Mesenchymal stem cell (in vitro differentiated cells and primary cell): ENCODE measurements around the gene C11orf97. TPM values are rescaled to one million over a fixed set of nuclear protein-coding genes. Genes with fewer than 3 reads are reported as not detected.

Source experiments
- DNase-seq: peaks from one replicate; pipeline ENCODE4 v3.0.0-alpha.2; 2013
- H2AFZ ChIP-seq: one replicate; pipeline ENCODE4 v1.6.1; 2013; ENCODE audit warnings: low read depth, mild to moderate bottlenecking, control low read depth, inconsistent platforms, low read length, moderate library complexity
- H2AK5ac ChIP-seq: 2 replicates; pipeline ENCODE4 v1.6.1; 2013; ENCODE audit warnings: low read length, moderate library complexity, mild to moderate bottlenecking, inconsistent platforms; ENCODE audit not compliant: severe bottlenecking
- H2BK120ac ChIP-seq: one replicate; pipeline ENCODE4 v1.6.1; 2013; ENCODE audit warnings: low read depth, mild to moderate bottlenecking, inconsistent platforms, low read length, moderate library complexity
- H2BK12ac ChIP-seq, 2 experiments: one replicate each; pipeline ENCODE4 v1.6.1; 2013; ENCODE audit warnings: inconsistent platforms in 2 of 2, low read length in 2 of 2, mild to moderate bottlenecking in 2 of 2, moderate library complexity in 2 of 2, control low read depth in 1 of 2
- H2BK15ac ChIP-seq: one replicate; pipeline ENCODE4 v1.6.1; 2013; ENCODE audit warnings: mild to moderate bottlenecking, low read depth, inconsistent platforms; ENCODE audit not compliant: poor library complexity, severe bottlenecking
- H2BK5ac ChIP-seq: 2 replicates; pipeline ENCODE4 v1.6.1; 2013; ENCODE audit warnings: low read depth, mild to moderate bottlenecking, low read length, control low read depth, inconsistent platforms; ENCODE audit not compliant: poor library complexity, severe bottlenecking
- H3K14ac ChIP-seq, 2 experiments: one replicate each; pipeline ENCODE4 v1.6.1; 2013; ENCODE audit warnings: inconsistent platforms in 2 of 2, low read length in 2 of 2, control low read depth in 1 of 2, mild to moderate bottlenecking in 1 of 2, moderate library complexity in 1 of 2
- H3K18ac ChIP-seq, 2 experiments: one replicate each; pipeline ENCODE4 v1.6.1; 2013; ENCODE audit warnings: inconsistent platforms in 2 of 2, low read length in 2 of 2, control low read depth in 1 of 2, low read depth in 1 of 2, mild to moderate bottlenecking in 1 of 2
- H3K23ac ChIP-seq, 2 experiments: one replicate each; pipeline ENCODE4 v1.6.1; 2013; ENCODE audit warnings: inconsistent platforms in 2 of 2, low read length in 2 of 2, mild to moderate bottlenecking in 2 of 2, moderate library complexity in 2 of 2, control low read depth in 1 of 2
- H3K27ac ChIP-seq: 2 replicates; pipeline ENCODE4 v1.5.1; 2013; ENCODE audit warnings: mild to moderate bottlenecking, moderate library complexity, low read length, control low read depth, inconsistent platforms; ENCODE audit not compliant: poor library complexity, severe bottlenecking
- H3K27me3 ChIP-seq, 2 experiments: 2 replicates each; pipeline versions ENCODE4 v1.6.1 to v1.7.0; 2013; ENCODE audit warnings: low read length in 2 of 2, mild to moderate bottlenecking in 2 of 2, moderate library complexity in 2 of 2, control low read depth in 1 of 2, inconsistent platforms in 1 of 2; ENCODE audit not compliant: control insufficient read depth in 1 of 2, insufficient read depth in 1 of 2
- H3K36me3 ChIP-seq, 2 experiments: 2 replicates each; pipeline versions ENCODE4 v1.6.1 to v1.7.0; 2013; ENCODE audit warnings: low read length in 2 of 2, control low read depth in 1 of 2, inconsistent platforms in 1 of 2, low read depth in 1 of 2, mild to moderate bottlenecking in 1 of 2; ENCODE audit not compliant: insufficient read depth in 2 of 2, control insufficient read depth in 1 of 2
- H3K4ac ChIP-seq, 2 experiments: one replicate each; pipeline ENCODE4 v1.6.1; 2013; ENCODE audit warnings: inconsistent platforms in 2 of 2, low read length in 2 of 2, mild to moderate bottlenecking in 2 of 2, moderate library complexity in 2 of 2, control low read depth in 1 of 2, low read depth in 1 of 2
- H3K4me1 ChIP-seq: 2 replicates; pipeline ENCODE4 v1.6.1; 2013; ENCODE audit warnings: low read depth, low read length, control low read depth; ENCODE audit not compliant: control insufficient read depth, insufficient read depth
- H3K4me2 ChIP-seq: 2 replicates; pipeline ENCODE4 v1.6.1; 2013; ENCODE audit warnings: low read length, mild to moderate bottlenecking, inconsistent platforms; ENCODE audit not compliant: poor library complexity, severe bottlenecking
- H3K4me3 ChIP-seq, 2 experiments: 2 replicates each; pipeline versions ENCODE4 v1.5.1 to v1.7.0; 2013; ENCODE audit warnings: low read length in 2 of 2, mild to moderate bottlenecking in 2 of 2, control low read depth in 1 of 2, low read depth in 1 of 2; ENCODE audit not compliant: insufficient read depth in 1 of 2
- H3K79me1 ChIP-seq: replicated peaks from 2 replicates; pipeline ENCODE4 v1.6.1; 2013; ENCODE audit warnings: mild to moderate bottlenecking, control low read depth, low read length, inconsistent platforms; ENCODE audit not compliant: poor library complexity, severe bottlenecking
- H3K9ac ChIP-seq: 2 replicates; pipeline ENCODE4 v1.7.0; 2013; ENCODE audit warnings: mild to moderate bottlenecking, low read length, moderate library complexity
- H3K9me3 ChIP-seq: 2 replicates; pipeline ENCODE4 v1.7.0; 2013; ENCODE audit warnings: mild to moderate bottlenecking, low read length; ENCODE audit not compliant: control insufficient read depth
- H4K8ac ChIP-seq: one replicate; pipeline ENCODE4 v1.6.1; 2013; ENCODE audit warnings: inconsistent platforms, mild to moderate bottlenecking, low read length, moderate library complexity
- H4K91ac ChIP-seq: one replicate; pipeline ENCODE4 v1.6.1; 2013; ENCODE audit warnings: mild to moderate bottlenecking, low read length, inconsistent platforms
- WGBS: methylation state at CpG from one replicate; pipeline ENCODE4 v1.1.7; 2013; ENCODE audit warnings: mixed read lengths; 5-methylcytosine and 5-hydroxymethylcytosine counted together
- polyA plus RNA-seq, 2 experiments: library from polyadenylated mRNA; stranded (reverse); fragments of 200-250 nt; gene quantifications; one replicate each; pipeline ENCODE4 v1.2.3, GENCODE V29; 2013

C11orf97 gene, protein sequence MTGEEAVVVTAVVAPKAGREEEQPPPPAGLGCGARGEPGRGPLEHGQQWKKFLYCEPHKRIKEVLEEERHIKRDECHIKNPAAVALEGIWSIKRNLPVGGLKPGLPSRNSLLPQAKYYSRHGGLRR
- polyA plus RNA-seq (2013, experiment 1 of 2) = not detected
- not detected for polyA plus RNA-seq (2013, experiment 2 of 2)

DNA sequence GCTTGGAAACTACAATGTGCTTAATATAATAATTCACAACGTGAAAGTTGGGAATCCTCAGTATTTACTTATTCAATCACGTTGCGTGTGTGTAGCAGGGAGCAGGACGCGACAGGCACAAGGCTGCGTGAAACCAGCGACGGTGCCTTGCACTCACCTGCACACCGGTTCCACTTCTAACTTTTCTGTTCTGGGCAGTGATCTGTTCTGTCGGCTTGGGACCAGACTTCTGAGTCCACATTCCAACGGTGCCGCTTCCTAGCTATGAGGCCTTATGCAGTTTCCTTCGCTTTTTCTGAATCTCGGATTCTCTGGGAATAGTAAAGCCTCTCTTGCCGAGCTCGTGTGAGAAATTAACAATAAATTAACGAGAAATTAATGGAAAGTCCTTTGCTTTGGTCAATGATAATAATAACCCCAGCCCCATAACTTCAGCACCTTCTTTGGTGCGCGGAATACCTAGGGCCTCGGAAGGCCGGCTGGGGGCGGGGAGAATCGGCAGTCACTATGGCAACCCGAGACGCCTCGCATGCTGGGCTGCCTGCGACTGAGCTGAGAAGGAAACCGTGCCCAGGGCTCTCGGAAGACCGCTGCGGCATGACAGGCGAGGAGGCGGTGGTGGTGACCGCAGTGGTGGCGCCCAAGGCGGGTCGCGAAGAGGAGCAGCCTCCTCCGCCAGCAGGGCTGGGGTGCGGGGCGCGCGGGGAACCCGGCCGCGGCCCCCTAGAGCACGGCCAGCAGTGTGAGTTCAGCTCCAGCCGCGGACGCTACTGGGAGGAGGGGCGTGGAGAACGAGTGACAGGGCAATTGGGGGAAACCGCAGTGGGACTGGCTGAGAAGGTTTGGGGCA, at the start of gene C11orf97:
Gene C11orf97 (plus strand): TSS at position 530 of the 850 bp plus-strand sequence. CDS start 68 bp downstream, at position 598.
- WGBS = 16% methylated on average over 49 of the region's 53 CpGs
- peaks cover 11% of the 10 kb centered on the region for H3K4me1 ChIP-seq

DNA sequence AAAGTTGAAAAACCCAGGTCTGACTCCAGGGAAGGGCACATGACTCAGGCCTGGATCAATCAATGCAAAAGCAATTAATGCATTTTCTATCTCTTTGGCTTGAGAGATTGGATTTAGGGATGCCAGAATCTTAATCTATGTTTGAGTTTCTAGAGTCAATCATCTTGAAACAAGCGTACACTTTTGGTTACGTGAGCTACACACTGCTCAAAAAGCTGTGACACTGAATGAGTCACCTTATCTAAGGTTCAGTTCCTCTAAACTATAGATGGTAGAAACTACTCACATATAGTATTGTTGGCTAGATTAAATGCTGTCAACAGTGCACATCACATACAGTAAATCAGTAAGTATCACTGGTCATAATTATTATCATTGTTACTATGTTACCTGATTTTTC, 42.8 kb upstream of the C11orf97 start:
- H2AFZ ChIP-seq = no peak overlapping the region
- H3K27ac ChIP-seq = no peak overlapping the region
- no peak for DNase-seq
- H3K4ac ChIP-seq = no peak overlapping the region
- H3K79me1 ChIP-seq = peaks cover 1% of the 10 kb centered on the region
- no peaks in the 10 kb centered on the region for H3K27me3 ChIP-seq
- H3K14ac ChIP-seq = no peak overlapping the region
- 100% methylated on average over 1 of the region's 2 CpGs for WGBS
- H3K4me3 ChIP-seq = no peak overlapping the region
- no peak overlapping the region for H3K9ac ChIP-seq
- no peaks in the 10 kb centered on the region for H3K9me3 ChIP-seq
- H2AK5ac ChIP-seq = no peak overlapping the region
- no peak overlapping the region for H4K8ac ChIP-seq
- H3K4me1 ChIP-seq = no peaks in the 10 kb centered on the region
- H4K91ac ChIP-seq = no peak overlapping the region
- no peak overlapping the region for H3K18ac ChIP-seq
- H3K23ac ChIP-seq = no peak overlapping the region
- H3K36me3 ChIP-seq = peaks cover 0 to 46% of the 10 kb centered on the region in 2 experiments
- no peak overlapping the region for H2BK12ac ChIP-seq
- H2BK120ac ChIP-seq = no peak overlapping the region
- H2BK15ac ChIP-seq = no peak overlapping the region
- no peak overlapping the region for H3K4me2 ChIP-seq
- no peak overlapping the region for H2BK5ac ChIP-seq

More for the DNA sequence above, at the start of gene C11orf97:
- no peak within 1 kb of the TSS for H2AK5ac ChIP-seq
- H2BK120ac ChIP-seq = no peak within 1 kb of the TSS
- H3K23ac ChIP-seq = peak within 1 kb of the TSS in 1 of 2 experiments; percentile 77
- H3K14ac ChIP-seq = peak within 1 kb of the TSS in 1 of 2 experiments; percentile 49
- H3K27me3 ChIP-seq = peaks cover 0 to 3% of the 10 kb centered on the region in 2 experiments
- H3K4me3 ChIP-seq = peak within 1 kb of the TSS; percentile 70 to 80
- peak within 1 kb of the TSS; percentile 99 for H2AFZ ChIP-seq
- H4K8ac ChIP-seq = no peak within 1 kb of the TSS
- H3K9me3 ChIP-seq = no peaks in the 10 kb centered on the region
- H3K36me3 ChIP-seq = no peaks in the 10 kb centered on the region
- no peak within 1 kb of the TSS for H2BK5ac ChIP-seq
- no peak within 1 kb of the TSS for H2BK15ac ChIP-seq
- peak within 1 kb of the TSS; percentile 97 for H3K4me2 ChIP-seq
- H4K91ac ChIP-seq = no peak within 1 kb of the TSS
- DNase-seq = peak; percentile 59
- no peaks in the 10 kb centered on the region for H3K79me1 ChIP-seq
- no peak within 1 kb of the TSS for H3K4ac ChIP-seq
- H3K27ac ChIP-seq = no peak within 1 kb of the TSS
- peak within 1 kb of the TSS; percentile 61 for H3K9ac ChIP-seq
- no peak within 1 kb of the TSS for H3K18ac ChIP-seq
- H2BK12ac ChIP-seq = no peak within 1 kb of the TSS

DNA sequence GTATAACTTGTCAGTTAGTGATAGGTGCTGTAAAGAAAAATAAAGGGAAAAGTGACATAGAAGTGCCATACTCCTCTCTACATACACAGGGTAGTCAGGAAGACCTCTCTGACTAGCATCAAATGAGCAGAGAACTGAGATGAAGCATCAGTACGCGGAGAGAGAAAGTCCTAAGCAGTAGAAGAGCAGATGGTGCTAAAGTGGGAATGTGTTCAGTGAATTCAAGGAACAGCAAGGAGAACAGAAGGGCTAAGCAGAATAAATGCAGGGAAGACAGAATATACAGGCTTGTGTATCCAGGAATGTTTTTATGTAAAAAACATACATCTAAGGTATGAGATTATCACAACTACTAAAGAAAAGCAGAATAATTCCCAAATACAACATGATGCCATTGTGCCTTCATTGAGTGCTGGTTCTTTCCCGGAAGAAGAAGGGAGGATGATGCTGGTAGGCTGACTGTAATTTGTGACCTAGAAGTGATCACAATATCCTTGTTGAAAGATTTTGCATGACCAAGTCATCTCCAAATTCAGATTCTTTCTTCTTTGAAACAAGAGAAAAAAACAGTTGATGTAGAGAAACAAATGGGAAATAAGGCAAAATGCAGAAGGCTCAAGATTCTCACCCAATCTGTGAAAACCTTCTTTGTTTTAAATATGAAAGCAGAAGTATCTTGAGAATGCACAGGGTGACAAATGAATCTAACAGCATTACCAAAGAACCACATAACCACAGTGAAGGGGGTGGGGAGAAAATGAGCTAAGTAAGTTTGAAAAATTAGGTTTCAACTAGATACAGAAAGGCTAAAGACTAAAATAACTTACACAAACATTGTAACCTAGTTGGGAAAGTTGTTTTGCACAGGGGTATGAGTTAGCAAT, 39.1 kb upstream of the C11orf97 start:
- peak; percentile 12 for DNase-seq
- H3K36me3 ChIP-seq = peaks cover 4 to 46% of the 10 kb centered on the region in 2 experiments
- H3K79me1 ChIP-seq = peaks cover 4% of the 10 kb centered on the region
- no peak overlapping the region for H2BK15ac ChIP-seq
- H4K8ac ChIP-seq = no peak overlapping the region
- H3K9ac ChIP-seq = no peak overlapping the region
- no peaks in the 10 kb centered on the region for H3K9me3 ChIP-seq
- H2AK5ac ChIP-seq = no peak overlapping the region
- no peak overlapping the region for H2AFZ ChIP-seq
- H3K18ac ChIP-seq = no peak overlapping the region
- no peak overlapping the region for H2BK5ac ChIP-seq
- H3K4me3 ChIP-seq = no peak overlapping the region
- H4K91ac ChIP-seq = no peak overlapping the region
- no peak overlapping the region for H2BK12ac ChIP-seq
- 98% methylated on average over 3 of the region's 3 CpGs for whole genome bisulfite sequencing
- H3K27me3 ChIP-seq = no peaks in the 10 kb centered on the region
- H3K4ac ChIP-seq = no peak overlapping the region
- no peak overlapping the region for H3K14ac ChIP-seq
- H3K23ac ChIP-seq = no peak overlapping the region
- H3K27ac ChIP-seq = no peak overlapping the region
- peaks cover 1% of the 10 kb centered on the region for H3K4me1 ChIP-seq
- no peak overlapping the region for H3K4me2 ChIP-seq
- H2BK120ac ChIP-seq = no peak overlapping the region
